VCaP (cell line): ENCODE results near the gene CLCN7.

Experiments used
- H3K27ac ChIP-seq: fragments of 450-650 bp; 2 replicates; pipeline ENCODE4 v1.5.1; 2017
- CTCF ChIP-seq: fragments of 450-650 bp; conservative IDR thresholded peaks from 2 replicates; pipeline ENCODE4 v1.5.1; 2017; ENCODE audit warnings: mild to moderate bottlenecking, moderate library complexity

CLCN7 gene

GRCh38 chr16:1514507-1514906 is 39.7 kb upstream of the CLCN7 start:
- no peak for TF ChIP-seq CTCF
- no peak overlapping the region for H3K27ac ChIP-seq

- H3K27ac ChIP-seq = no peak overlapping the region
- TF ChIP-seq CTCF = no peak
Observed at GRCh38 chr16:1512774-1513173, 37.9 kb upstream of the CLCN7 start.

- no peak overlapping the region for H3K27ac ChIP-seq
- no peak for TF ChIP-seq CTCF
Observed at GRCh38 chr16:1511662-1512569, 37.1 kb upstream of the CLCN7 start.

GRCh38 chr16:1510941-1511351 is 36.1 kb upstream of the CLCN7 start:
- H3K27ac ChIP-seq = no peak overlapping the region
- no peak for TF ChIP-seq CTCF

- no peak for TF ChIP-seq CTCF
Observed at GRCh38 chr16:1510272-1510671, 35.4 kb upstream of the CLCN7 start.

GRCh38 chr16:1509307-1510221 is 34.7 kb upstream of the CLCN7 start:
- no peak for TF ChIP-seq CTCF
- no peak overlapping the region for H3K27ac ChIP-seq

More at GRCh38 chr16:1510272-1510671, 35.4 kb upstream of the CLCN7 start:
- no peak overlapping the region for H3K27ac ChIP-seq
